ENCODE data around the gene CHMP5.
A peak's percentile ranks its signal among the peaks of the same experiment; 100 is the strongest.

The CHMP5 gene

DNA sequence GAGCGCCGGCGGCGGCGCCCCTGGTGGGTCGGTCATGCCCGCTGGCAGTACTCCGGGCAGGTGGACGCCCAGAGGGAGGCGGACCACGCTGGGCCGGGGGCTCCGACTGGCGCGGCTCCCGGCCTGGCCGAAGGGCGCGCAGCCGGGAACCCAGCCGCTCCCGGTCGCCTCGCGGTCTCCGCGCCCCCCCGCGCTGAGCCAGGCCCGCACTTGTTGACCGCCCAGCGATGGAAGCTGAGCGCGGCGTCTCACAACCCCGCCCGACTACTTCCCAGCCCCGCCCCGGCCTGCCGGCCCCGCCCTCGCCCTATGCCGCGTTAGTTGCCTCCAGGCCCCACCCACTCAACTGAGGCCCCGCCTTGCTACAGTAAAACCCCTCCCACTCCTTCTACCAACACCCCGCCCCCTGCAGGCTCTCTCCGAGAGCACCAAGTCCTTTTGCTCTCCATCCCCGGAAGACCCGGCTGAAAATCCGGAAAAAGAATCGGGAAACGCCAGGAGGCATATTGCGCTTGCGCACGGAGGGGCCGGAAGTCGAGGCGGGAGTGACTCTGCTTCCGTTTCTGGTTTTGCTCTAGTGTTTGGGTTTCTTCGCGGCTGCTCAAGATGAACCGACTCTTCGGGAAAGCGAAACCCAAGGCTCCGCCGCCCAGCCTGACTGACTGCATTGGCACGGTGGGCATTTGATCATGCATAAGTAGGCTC is at the start of gene CHMP5, which contains the start of gene BAG1:
CHMP5 (plus strand) TSS at position 577 of the 705 bp plus-strand sequence; CDS start at position 607, 30 bp downstream.
BAG1 (minus strand) TSS at position 236 of the 705 bp plus-strand sequence.
- peak; percentile 99 for DNase-seq (ENCODE audit: low spot score)

DNA sequence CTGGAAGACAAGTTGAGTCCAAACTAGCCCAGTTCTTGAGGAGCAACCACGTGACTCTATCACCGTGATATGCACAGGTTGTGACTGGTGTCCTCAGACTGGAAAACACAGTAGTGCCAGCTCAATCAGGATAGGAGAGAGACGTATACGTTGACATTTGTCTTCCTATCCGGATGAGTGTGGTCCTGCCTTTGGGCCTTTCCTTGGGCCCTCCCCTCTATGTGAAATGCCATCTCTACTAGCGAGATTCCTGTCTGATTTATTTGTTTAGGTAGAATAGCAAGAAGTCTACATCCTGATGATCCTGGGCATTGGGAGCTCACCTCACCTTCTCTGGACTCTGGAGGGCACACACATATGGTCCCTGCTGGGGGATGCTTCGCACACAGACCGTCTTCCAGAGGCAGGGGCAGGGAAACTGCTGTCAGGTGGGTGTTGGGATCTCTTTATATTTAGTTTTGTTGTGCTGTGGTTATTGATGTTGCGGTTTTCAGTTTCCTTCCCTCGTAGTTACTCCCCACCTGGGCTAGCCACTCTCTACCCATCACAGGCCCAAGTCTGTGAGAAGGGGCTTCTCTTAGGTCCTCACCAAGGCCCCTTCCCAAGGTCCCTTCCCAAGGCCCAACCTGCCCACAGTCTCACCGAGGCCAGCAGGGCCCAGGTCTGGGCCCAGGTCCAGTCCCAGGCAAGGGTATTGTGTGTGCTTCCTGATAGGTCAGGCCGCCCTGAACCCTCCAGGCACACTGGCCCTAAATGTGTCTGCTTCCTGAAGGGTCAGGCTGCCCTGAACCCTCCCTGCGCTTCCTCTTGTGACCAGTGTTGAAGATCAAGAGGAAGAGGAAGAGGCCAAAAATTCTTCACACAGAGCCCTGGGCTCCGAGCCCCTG is 43.9 kb upstream of the CHMP5 start:
- DNase-seq (ENCODE audit: low spot score) = no peak

DNA sequence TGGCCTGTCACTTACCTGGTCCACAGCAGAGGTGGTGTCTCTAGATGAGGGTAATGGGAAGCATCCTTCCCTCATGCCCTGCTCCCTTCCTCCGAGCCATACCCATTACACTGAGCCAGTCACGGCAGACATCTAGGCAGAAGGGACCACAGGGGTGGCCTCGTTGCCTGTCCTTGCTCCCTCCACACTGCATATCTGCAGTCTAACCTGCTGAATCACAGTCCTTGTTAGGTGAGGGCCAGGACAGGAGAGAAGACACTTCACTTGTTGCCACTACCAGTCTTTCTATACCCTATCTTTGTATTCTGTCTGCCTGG is 43.3 kb upstream of the CHMP5 start:
- no peak for DNase-seq (ENCODE audit: low spot score)

DNA sequence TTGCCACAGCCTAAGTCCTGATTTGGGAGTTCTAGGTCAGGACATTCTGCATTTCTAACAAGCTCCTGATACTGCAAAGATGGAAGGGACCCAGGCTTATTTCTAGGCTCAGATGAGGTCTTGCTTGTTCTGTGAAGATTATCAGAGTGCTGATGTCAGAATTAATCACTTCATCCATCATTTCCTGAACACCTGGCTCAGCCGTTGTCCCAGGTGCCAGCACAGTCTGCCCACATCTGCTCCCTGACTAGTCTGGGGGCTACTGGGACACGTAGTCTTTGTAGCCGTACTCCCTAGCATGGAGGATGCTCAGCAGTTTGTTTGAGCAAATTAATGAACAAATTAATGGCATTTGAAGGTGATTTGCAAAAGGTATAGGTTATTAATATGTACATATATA is 42.8 kb upstream of the CHMP5 start:
- no peak for DNase-seq (ENCODE audit: low spot score)

DNA sequence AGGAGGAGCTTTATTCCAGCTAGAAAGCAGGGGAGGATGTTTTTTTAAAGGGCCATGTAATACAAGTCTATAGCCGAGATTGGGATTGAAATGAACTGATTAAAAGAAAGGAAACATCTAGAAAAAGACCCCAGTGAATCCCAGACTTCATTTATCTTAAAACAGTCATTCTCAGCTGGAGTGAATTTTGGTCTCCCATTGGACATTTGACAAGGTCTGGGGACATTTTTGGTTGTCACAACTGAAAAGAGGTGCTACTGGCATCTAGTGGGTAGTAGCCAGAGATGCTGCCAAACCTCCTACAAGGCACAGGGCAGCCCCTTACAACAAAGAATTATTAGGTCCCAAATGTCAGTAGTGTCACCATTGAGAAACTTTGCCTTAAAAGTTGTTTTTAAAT is 41.2 kb upstream of the CHMP5 start:
- DNase-seq (ENCODE audit: low spot score) = no peak

DNA sequence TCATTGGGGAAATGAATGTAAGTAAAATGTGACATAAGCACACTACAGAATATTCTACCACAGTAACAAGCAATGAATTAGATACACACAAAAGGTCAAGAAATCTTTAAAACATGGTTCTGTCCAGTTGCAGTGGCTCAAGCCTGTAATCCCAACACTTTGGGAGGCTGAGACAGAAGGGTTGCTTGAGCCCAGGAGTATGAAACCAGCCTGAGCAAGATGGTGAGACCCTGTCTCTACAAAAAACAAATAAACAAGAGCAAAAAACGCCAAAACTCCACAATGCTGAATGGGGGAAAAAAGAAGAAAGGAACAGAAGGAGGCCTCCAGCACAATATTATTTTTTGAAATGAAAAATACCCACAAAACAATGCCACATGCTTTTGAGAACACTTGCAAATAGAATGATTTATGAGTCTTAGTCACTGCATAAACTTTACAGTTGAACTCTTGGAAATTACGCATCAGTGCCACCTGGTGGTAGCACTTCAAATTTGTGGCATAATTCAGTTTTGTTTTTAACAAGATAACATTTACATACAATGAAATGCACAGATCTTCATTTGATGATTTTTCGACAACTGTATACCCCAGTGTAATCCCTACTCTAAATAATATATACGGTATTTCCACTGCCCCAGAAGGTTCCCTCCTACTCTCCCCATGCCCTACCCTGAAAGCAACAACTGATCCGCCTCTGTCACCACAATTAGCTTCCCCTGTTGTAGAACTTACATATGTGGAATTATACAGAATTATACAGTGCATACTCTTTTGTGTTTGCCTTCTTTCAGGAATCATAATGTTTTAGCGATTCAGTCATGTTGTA is 39.3 kb upstream of the CHMP5 start:
- peak; percentile 75 for DNase-seq (ENCODE audit: low spot score)

DNA sequence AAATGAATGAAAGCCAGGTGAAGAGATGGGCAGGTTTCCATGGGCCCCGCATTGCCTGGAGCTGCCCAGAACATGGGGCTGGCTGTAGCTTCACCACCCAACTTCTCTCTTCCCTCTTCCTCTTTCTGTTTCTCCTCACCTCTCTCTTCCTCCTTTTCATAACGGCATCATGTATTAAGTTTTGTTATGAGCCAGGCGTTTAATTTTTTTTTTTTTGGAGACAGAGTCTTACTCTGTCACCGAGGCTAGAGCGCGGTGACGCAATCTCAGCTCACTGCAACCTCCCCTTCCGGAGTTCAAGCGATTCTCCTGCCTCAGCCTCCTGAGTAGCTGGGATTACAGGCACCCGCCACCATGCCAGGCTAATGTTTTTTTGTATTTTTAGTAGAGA is 37.8 kb upstream of the CHMP5 start:
- no peak for DNase-seq (ENCODE audit: low spot score)

DNA sequence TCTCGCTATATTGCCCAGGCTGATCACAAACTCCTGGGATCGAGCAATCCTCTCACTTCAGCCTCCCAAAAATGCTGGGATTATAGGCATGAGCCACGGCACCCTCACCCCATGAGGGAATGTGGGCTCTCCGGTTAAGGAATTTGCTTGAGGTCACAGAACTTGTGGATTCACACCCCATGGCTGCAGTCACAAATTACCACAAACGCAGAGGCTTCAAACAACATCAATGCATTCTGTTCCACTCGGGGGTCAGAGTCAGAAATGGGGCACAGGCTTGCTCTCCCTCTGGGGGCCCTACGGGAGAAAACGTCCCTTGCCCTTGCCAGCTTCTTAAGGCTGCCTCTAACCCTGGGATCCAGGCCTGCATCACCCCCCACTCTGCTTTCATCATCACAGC is 37.1 kb upstream of the CHMP5 start:
- no peak for DNase-seq (ENCODE audit: low spot score)

DNA sequence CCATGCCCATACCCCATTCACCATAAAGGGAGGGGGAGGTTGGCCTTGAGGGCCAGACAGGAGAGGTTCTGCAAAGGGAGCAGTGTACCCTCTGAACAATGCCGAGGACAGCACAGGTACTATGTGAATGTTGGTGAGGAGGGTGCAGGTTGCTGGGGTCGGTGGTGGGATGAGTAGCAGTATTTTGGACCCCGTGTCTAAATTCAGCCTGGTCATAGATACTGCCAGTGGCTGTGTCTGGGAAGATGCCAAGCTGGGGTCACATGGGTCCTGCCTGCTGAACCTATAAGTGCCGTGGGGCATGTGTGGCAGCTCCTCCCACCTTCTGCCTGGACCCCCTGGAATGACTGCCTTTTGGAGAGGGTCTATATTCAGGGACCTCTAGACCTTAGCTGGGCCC is 36.2 kb upstream of the CHMP5 start:
- no peak for DNase-seq (ENCODE audit: low spot score)

DNA sequence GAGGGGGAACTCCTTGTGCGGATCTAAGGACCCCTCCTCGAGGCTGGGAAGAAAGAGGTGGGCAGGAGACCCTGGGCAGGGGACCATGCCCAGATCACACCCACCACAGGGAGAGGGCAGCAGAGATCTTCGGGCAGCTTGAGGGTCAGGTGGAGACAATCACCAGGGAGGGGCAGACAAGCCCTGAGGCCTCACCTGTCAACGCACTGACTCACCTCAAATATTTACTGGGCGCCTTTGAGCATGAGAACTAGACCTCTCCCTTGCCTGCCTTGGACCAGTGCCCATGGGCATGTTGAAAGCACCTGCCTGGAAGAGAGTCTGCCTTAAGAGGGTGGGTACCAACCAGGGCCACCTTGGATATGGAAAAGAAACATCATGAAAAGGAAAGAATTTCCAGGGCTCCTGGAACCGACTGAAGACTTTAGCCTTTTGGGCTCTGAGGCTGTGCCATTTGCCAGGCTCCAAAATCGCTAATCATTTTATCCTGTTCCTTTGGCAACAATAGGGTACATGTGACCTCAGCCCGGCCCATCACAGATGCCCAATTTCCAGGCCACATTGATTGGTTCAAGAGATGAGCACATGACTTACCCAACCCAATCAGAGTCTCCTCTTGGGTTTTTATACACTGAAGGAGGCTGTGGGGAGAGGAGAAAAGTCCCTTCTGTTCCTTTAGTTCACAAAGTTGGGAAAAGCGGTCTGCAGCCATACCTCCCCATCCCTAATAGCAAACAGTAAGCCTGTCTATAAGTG is 35.3 kb upstream of the CHMP5 start:
- DNase-seq (ENCODE audit: low spot score) = no peak

DNA sequence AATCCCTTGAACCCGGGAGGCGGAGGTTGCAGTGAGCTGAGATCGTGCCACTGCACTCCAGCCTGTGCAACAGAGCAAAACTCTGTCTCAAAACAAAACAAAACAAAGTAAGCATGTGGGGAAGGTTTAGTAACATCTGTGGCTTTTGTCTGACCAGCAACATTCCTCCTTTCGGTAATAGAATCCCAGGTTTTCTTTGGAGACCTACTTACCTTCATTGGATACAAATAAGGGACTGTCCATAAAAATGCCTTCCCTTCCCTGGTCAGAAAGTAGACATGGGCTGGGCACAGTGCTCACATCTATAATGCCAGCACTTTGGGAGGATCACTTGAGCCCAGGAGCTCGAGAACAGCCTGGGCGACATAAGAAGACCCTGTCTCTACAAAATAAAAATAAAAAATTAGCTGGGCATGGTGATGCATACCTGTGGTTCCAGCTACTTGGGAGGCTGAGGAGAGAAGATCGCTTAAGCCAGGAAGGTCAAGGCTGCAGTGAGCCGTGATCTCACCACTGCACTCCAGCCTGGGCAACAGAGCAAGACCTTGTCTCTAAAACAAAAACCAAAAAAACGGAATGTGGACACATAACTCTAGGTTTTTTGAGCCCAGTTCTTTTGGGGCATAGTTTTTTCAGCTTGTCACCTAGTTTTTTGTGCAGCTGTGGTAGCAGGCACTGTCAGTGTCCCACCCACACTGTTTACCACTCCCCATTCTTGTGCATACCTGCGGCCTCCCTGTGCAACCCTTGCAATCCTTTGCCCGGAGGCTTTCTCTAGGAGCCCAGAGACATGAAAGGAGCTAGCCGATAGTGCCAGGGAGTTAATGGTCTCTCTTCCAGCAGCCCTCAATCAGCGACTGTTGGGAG is 33.9 kb upstream of the CHMP5 start:
- no peak for DNase-seq (ENCODE audit: low spot score)

DNA sequence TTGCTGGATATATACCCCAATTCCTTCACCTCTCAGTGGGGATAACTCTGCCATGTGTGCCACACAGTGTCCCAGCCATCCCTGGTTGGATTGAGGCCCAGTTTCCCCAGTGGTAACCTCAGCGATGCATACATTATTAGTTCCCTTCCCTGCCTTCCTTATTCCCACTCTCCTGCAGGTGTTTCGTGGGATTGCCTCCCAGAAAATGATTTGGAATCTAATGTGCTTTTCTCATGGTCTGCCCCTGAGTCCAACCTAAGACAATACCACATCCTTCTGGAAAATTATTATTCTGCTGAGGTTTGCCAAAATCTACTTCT is 33.3 kb upstream of the CHMP5 start:
- DNase-seq (ENCODE audit: low spot score) = no peak

DNA sequence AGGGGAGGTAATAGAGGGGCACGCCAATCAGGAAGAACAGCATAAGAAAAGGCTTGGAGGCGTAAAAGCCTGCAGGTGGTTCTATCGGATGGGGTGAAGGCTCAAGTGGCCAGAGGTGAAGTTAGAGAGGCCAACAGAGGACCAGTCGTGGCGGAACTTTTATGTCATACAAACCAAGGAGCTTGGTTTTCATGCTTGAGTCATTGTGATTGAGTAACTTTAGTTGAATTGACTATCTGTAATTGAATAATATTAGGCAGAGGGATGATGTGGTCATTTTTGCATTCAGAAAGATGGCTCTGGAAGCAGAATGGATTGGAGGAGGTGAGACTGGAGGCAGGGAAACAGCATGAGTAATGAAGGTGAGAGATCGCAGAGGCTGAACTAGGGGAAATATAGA is 32.0 kb upstream of the CHMP5 start:
- no peak for DNase-seq (ENCODE audit: low spot score)

DNA sequence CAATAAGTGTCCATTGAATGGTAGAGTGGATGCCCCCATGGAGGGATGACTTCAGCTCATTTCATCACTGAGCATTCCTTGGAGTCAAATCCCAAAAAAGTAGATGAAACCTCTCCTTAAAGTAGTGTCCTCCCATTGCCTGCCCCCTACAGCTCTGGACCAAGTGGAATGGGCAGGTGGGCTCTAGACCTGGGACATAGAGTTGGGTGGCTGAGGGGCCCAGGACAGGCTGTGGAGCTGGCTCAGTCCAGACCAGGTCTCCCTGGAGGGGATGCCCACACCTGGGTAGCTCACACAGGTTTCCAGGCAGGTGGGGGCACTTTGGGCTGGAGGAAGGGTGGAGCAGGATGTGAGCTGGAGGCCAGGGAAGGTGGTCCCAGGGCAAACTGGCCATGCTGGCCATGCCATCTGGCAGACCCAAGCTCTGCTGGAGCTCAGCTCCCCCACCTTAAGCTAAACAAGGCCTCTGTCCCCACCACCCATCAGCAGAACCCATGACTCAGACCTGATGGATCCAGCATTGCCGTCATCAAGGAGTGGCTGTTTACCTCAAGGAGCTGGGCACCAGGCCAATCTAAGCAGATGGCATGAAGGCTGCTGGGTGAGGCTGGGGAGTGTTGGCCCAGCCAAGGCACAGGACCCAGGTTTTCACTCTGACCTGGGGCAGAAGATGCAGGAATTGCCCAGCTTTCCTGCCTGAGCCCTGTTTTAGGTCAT is 31.1 kb upstream of the CHMP5 start:
- DNase-seq (ENCODE audit: low spot score) = peak; percentile 45

DNA sequence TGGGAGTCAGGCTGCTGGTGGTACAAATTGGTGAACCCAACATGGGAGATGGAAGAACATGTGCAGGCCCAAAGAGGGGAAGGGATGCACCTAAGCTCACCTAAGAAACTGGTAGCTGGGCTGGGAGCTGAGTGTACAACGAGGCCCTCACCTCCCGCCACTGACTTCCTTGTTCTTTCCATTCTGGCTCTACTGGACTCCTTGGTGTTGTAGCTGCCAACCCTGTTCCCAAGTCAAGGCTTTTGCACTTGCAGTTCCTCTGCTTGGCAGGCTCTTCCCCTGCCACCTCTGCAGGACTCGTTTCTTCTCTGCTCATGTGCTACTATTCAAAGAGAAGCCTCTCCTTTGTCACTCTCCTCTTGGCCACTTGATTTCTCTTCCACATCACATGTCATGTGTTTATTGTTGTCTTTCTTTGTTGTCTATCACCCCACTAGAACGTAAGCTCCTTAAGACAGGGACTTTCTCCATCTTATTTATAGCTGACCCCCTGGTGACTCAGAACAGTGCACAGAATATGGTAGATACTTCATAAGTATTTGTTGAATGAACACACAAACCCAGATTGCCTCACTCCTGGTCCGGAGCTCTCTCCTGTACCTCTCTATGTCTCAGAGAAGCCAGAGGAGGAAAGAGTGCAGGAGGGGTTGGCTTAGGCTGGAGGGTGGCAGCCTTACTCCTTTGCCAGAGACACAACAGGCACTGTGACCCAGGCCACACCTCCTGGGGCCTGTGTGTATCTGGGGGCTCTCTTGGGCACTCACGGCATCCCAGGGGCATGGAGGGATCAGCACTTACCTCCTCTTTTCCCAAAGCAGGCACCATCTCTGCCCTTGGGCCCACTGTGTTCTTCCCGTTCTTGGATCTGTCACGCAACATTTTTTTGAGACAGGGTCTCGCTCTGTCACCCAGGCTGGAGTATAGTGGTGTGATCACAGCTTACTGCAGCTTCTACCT is 30.1 kb upstream of the CHMP5 start:
- DNase-seq (ENCODE audit: low spot score) = no peak

DNA sequence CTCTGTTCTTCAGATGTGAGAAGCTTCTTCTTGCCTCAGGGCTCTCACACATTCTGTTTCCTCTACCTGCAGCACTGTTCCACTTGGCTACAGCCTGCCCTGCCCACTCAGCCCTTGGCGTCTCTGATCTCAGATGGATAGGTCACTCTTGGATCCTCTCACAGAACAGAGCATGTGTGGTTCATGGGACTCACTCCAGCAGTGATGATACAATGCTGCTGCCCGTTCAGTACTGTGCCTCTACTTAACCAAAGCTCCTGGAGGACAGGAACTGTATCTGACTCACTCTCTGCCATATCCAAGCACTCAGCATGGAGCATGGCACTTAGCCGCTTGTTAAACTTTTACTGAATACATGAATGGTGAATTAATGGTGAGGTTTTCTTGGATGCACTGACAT is 28.3 kb upstream of the CHMP5 start:
- DNase-seq (ENCODE audit: low spot score) = no peak

DNA sequence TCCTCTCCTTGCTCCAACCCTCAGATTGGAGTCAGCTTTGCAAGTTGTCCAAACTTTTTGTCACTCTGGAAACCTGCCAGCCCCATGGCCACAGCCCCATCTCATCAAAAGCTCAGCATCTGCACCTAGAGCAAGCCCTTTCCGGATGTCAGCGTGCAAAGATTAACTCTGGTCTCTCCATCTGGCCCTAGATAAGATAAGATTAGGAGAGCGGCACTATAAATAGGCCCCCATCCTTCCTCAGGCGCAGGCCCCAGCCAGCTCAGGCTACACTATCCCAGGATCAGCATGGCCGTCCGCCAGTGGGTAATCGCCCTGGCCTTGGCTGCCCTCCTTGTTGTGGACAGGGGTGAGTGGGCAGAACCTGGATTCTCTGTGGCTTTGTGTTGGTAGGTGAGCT is 24.9 kb upstream of the CHMP5 start, which contains the start of gene SPINK4:
SPINK4 (plus strand) TSS at position 247 of the 400 bp plus-strand sequence; CDS start at position 289, 42 bp downstream.
- no peak for DNase-seq (ENCODE audit: low spot score)

DNA sequence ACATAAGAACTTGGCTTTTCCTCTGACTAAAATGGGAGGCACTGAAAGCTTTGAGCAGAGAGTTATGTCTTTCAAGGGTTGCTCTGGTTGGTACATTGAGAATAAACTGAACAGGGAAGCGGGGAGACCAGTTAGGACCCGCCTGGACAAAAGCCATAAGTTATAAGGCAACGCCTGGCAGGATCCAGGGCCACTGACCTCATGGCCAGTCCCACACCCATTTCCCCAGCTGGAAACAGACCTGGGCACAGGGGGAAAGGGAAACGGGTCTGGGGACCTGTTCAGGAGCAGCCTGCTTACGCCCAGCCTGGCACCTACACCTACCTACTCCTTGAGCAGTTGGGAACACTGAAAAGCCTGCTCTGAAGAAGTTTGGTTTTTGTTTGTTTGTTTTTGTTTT is 23.6 kb upstream of the CHMP5 start:
- DNase-seq (ENCODE audit: low spot score) = no peak

DNA sequence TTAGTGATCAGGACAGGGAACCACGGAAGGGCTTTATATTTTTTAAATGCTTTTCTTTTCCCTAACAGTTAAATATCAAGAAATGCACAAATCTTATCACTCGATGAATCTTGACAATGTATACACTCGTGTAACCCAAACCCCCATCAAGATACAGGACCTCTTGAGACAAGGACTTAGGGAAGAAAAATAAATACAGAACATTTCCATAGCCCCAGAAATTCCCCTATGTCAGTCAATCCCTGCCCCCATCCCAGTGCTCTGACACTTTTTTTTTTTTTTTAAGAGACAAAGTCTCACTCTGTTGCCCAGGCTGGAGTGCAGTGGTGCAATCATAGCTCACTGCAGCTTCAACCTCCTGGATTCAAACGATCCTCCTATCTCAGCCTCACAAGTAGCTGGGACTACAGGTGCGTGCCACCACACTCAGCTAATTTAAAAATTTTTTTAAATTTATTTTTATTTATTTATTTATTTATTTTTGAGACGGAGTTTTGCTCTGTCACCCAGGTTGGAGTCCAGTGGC is 22.2 kb upstream of the CHMP5 start:
- no peak for DNase-seq (ENCODE audit: low spot score)

Data from GM03348 (cell line).